Measurements from ENCODE around the gene HNRNPU.

The HNRNPU gene

DNA sequence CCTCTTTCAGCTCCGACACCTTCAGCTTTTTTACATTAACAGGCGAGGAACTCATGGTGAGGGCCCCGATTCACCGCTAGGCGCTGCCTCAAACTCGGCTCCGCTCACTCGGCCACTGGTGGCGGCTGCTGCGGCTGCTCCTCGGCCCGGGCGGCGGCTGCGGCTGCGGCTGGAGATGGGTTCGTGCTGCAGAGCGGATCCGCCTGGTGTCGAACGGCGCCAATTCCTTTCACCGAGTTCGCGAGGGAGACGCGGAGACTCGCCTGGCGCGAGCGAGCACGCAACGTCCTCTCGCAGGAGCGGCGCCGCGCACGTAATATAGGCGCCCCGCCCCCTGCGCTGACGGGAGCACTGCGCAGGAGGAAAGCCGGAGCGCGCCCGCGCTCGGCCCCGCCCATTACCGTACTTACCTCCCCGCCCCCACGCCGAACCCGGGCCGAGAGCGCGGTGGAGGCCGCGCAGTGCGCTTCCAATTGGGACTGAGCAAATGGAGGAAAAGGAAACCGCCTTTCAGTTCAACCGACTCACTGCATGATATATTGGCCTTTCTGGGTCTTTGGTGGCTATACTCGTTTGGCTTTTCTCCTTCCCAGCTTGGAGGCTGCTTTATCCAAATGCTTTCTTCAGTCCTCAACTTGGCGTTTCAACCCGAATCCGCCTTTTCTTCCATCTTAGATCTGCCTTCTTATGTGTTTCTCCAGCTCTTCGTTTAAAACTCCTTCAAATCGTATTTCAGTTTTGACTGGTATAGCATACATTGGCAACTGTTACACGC, at the start of gene HNRNPU:
Gene HNRNPU (minus strand): TSS at position 291 of the 775 bp plus-strand sequence. CDS start 236 bp downstream, at position 55.
- no peaks in the 10 kb centered on the region for H3K27me3 ChIP-seq (ENCODE audit: low read depth)
- DNase-seq (ENCODE audit: low spot score in 2 of 2) = peak; percentile 91 to 96
- in situ Hi-C loops (cut with MboI; ENCODE audit: low sequenced_read_pairs) = loop anchor here (5.0 to 25.0 kb wide), 2 partner anchors 108 to 173 kb away; no protein-coding TSS in a partner anchor
- H3K36me3 ChIP-seq (replicated peaks) = peaks cover 43% of the 10 kb centered on the region
- no peaks in the 10 kb centered on the region for H3K9me3 ChIP-seq
- peaks cover 22% of the 10 kb centered on the region for H3K4me1 ChIP-seq
- H3K4me3 ChIP-seq = peak within 1 kb of the TSS; percentile 95

DNA sequence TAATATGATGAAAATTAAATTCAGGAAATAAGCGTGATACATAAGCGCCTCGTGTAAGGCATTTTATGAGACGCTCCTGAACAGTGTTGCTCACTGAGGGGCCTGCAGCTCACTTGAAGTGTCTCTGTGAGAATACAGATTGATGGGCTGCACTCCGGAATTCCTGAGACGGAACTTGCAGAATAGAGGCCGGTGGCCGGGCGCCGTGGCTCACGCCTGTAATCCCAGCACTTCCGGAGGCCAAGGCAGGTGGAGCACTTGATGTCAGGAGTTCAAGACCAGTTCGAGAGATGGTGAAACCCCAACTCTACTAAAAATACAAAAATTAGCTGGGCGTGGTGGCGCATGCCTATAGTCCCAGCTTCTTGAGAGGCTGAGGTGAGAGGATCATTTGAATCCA, 49.5 kb upstream of the HNRNPU start:
- Histone ChIP-seq H3K27me3 (ENCODE audit: low read depth) (no peaks in the 10 kb centered on the region), H3K4me3 (no peak overlapping the region), H3K4me1 (no peaks in the 10 kb centered on the region), H3K9me3 (no peaks in the 10 kb centered on the region), H3K36me3 (replicated peaks) (no peaks in the 10 kb centered on the region)
- in situ Hi-C loops (cut with MboI; ENCODE audit: low sequenced_read_pairs) = no loop called here
- DNase-seq (ENCODE audit: low spot score in 2 of 2) = no peak

DNA sequence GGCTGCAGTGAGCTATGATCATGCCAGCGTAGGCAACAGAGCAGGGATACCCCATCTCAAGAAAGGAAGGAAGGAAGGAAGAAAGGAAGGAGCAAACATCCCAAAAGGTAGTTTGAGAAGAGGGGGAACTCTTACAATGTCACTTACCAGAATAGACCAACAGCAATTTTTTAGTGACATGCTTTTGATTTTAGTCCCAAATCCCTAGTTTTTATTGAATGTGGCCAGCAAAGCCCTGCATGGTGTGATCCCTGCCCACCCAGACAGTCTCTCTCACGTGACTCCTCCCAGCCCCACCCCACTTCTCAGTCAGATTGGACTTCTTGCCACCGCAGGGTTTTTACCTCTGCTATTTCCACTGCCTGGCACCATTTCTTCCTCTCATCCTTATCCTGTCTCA, 39.8 kb upstream of the HNRNPU start:
- Histone ChIP-seq H3K4me1 (no peaks in the 10 kb centered on the region), H3K36me3 (replicated peaks) (no peaks in the 10 kb centered on the region), H3K27me3 (ENCODE audit: low read depth) (no peaks in the 10 kb centered on the region), H3K9me3 (no peaks in the 10 kb centered on the region), H3K4me3 (no peak overlapping the region)
- in situ Hi-C loops (cut with MboI; ENCODE audit: low sequenced_read_pairs) = no loop called here
- DNase-seq (ENCODE audit: low spot score in 2 of 2) = no peak

DNA sequence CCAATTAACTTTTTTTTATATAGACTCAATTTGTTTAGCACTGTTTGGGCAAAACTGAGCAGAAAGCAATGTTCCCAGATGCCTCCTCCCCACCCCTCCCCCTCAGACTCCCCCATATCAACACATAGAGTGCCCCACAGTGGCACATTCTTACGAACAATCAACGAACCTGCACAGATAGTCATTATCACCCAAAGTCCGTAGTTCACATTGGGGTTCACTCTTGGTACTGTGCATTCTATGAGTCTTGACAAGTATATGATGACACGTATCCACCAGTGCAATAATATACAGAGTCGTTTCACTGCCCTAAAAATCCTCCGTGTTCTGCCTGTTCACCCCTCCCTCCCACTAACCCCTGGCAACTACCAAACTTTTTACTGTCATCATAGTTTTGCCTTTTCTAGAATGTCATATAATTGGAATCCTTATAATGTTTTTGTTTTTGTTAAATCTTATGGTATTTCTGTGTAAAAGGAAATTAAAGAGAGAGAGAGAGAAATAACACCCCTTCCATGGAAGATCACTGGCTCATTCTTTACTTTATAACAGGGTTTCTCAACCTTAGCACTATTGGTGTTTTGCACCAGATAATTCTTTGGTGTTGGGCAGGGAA, 37.2 kb upstream of the HNRNPU start:
- in situ Hi-C loops (cut with MboI; ENCODE audit: low sequenced_read_pairs) = no loop called here
- Histone ChIP-seq H3K9me3 (no peaks in the 10 kb centered on the region), H3K27me3 (ENCODE audit: low read depth) (no peaks in the 10 kb centered on the region), H3K36me3 (replicated peaks) (no peaks in the 10 kb centered on the region), H3K4me1 (no peaks in the 10 kb centered on the region), H3K4me3 (no peak overlapping the region)
- no peak for DNase-seq (ENCODE audit: low spot score in 2 of 2)

DNA sequence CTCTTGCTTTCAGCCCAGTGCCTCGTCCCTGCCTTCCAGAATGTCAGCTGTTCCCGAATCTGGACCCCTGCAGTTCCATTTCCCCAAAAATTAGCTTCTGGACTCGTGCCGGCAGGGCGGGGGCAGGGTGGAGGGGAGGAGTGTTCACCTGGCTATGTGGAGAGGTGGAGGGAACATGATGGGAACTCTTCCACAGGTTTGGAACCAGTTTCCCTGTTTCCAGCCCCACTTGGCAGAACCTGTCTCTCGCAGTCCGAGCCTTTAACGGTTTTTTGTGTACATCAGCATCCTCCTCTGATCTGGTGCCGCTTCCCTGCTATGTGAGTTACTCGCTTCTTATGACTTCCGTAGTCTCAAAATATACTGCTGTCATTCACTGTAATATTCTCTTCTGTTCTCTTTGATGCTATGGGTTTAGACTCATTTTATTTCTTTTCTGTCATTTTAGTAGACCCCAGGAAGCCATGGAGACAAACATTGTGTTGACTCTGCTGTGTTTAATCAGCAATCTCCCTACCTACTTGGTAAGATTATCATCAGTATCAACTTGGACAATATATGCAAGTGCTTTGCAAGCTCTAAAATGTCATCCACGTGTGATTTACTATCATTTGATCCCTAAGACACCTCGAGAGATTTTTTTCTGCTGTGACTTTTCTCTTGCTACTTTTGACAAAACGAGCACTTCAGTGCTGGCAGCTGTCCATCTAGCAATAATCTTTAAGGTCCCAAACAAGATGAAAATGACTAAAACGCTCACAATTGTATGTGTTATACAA, 33.3 kb upstream of the HNRNPU start:
- H3K9me3 ChIP-seq = no peaks in the 10 kb centered on the region
- DNase-seq (ENCODE audit: low spot score in 2 of 2) = no peak
- no peaks in the 10 kb centered on the region for H3K4me1 ChIP-seq
- no peaks in the 10 kb centered on the region for H3K36me3 ChIP-seq (replicated peaks)
- H3K27me3 ChIP-seq (ENCODE audit: low read depth) = no peaks in the 10 kb centered on the region
- in situ Hi-C loops (cut with MboI; ENCODE audit: low sequenced_read_pairs) = no loop called here
- H3K4me3 ChIP-seq = no peak overlapping the region

DNA sequence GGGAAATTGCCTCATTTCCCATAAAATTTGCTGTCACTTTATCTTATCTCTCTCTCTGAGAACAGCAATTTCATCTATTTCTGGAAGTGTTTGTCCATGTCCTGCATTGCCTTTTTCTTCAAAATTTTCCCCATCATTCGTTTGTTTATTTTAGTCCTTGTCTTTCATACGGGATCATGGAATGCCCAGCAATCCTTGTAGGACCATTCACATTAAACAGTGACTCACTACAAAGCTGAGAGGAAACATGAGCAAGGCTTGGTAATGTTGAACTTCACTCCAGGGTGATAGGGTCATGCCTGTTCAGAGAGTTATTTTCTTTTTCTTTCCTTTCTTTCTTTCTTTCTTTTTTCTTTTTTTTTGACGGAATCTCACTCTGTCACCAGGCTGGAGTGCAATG, 32.2 kb upstream of the HNRNPU start:
- in situ Hi-C loops (cut with MboI; ENCODE audit: low sequenced_read_pairs) = no loop called here
- H3K9me3 ChIP-seq = no peaks in the 10 kb centered on the region
- H3K4me1 ChIP-seq = no peaks in the 10 kb centered on the region
- no peaks in the 10 kb centered on the region for H3K27me3 ChIP-seq (ENCODE audit: low read depth)
- no peaks in the 10 kb centered on the region for H3K36me3 ChIP-seq (replicated peaks)
- DNase-seq (ENCODE audit: low spot score in 2 of 2) = no peak
- no peak overlapping the region for H3K4me3 ChIP-seq

DNA sequence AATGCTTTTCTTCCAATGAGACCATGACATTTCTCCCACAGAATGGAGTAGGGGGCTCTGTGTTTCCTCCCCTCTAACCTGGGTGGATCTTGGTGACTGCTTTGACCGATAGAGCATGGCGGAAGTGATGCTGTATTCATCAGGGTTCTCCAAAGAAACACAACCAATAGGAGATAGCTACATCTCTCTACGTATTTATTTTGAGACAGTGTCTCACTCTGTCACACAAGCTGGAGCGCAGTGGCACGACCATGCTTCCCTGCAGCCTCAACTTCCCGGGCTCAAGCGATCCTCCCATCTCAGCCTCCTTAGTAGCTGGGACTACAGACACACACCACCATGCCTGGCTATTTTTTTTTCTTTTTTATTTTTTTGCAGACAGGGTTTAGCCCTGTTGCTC, 29.5 kb upstream of the HNRNPU start:
- no peaks in the 10 kb centered on the region for H3K36me3 ChIP-seq (replicated peaks)
- no peaks in the 10 kb centered on the region for H3K4me1 ChIP-seq
- no peaks in the 10 kb centered on the region for H3K9me3 ChIP-seq
- no peaks in the 10 kb centered on the region for H3K27me3 ChIP-seq (ENCODE audit: low read depth)
- no peak for DNase-seq (ENCODE audit: low spot score in 2 of 2)
- H3K4me3 ChIP-seq = no peak overlapping the region
- in situ Hi-C loops (cut with MboI; ENCODE audit: low sequenced_read_pairs) = no loop called here

DNA sequence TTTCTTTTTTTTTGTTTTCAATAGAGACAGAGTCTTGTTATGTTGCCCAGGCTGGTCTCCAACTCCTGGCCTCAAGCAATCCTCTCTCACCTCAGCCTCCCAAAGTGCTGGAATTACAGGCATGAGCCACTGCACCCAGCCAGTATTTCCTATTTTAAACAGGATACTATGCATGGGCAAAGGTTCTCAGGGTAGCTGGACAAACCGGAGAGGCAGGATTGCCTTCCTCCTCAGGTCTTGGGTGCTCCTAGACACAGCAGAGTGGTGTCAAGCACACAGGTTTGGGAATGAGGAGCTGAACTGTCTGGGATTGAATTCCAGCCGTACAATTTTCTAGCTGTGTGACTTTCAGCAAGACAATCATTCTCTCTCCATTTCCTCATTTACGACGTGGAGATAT, 22.9 kb upstream of the HNRNPU start:
- H3K4me1 ChIP-seq = no peaks in the 10 kb centered on the region
- no peaks in the 10 kb centered on the region for H3K9me3 ChIP-seq
- H3K27me3 ChIP-seq (ENCODE audit: low read depth) = no peaks in the 10 kb centered on the region
- H3K4me3 ChIP-seq = no peak overlapping the region
- no peak for DNase-seq (ENCODE audit: low spot score in 2 of 2)
- in situ Hi-C loops (cut with MboI; ENCODE audit: low sequenced_read_pairs) = no loop called here
- H3K36me3 ChIP-seq (replicated peaks) = no peaks in the 10 kb centered on the region

DNA sequence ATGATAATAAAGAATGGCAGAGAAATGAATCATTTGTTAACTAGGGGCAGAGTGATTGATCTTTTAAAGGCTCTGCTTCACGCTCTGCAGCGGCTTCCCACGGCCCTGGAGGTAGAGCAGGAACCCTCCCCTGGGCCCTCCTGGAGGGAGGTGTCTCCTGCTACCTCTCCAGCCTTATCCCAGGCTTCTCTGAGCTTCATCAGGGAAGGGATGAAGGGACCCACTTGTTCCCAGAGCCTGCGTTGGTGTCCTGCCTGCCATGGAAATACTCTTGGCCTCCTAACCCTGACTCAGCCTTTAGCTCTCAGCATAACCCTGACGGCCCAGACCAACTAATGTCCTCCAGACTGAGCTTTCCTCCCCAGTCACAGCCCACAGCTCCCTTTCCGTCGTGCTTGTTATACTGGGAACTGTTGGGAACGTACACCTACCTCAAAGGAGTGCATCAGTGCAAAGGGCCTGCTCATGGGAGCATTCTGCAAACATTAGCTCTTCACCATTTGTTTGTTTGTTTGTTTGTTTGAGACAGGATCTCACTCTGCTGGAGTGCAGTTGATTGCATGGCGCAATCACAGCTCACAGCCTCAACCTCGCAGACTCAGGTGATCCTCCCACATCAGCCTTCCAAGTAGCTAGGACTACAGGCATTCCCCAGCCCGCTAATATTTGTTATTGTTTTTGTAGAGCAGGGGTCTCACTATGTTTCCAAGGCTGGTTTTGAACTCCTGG, 17.4 kb upstream of the HNRNPU start:
- Histone ChIP-seq H3K4me1 (no peaks in the 10 kb centered on the region), H3K27me3 (ENCODE audit: low read depth) (no peaks in the 10 kb centered on the region), H3K4me3 (no peak overlapping the region), H3K36me3 (replicated peaks) (no peaks in the 10 kb centered on the region), H3K9me3 (no peaks in the 10 kb centered on the region)
- no peak for DNase-seq (ENCODE audit: low spot score in 2 of 2)
- in situ Hi-C loops (cut with MboI; ENCODE audit: low sequenced_read_pairs) = no loop called here

DNA sequence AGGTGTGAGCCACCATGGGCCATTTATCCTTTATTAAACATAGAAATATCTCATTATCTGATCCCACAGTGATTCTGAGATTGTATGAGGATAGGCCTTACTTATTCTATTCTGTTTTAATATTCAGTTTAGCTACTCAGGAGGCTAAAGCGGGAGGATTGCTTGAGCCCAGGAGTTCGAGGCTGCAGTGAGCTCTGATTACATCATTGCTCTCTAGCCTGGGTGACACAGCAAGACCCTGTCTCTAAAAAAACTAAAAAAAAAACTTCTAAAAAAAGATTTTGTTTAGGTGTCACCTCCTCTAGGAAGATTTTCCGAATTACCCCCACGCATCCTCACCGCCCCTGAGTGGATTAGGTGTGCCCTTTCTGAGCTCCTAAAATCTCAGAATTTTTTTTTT, 14.3 kb upstream of the HNRNPU start:
- Histone ChIP-seq H3K36me3 (replicated peaks) (no peaks in the 10 kb centered on the region), H3K27me3 (ENCODE audit: low read depth) (no peaks in the 10 kb centered on the region), H3K9me3 (no peaks in the 10 kb centered on the region), H3K4me1 (no peaks in the 10 kb centered on the region; the same call in 1 of the 2 replicates), H3K4me3 (no peak overlapping the region)
- in situ Hi-C loops (cut with MboI; ENCODE audit: low sequenced_read_pairs) = no loop called here
- no peak for DNase-seq (ENCODE audit: low spot score in 2 of 2)

DNA sequence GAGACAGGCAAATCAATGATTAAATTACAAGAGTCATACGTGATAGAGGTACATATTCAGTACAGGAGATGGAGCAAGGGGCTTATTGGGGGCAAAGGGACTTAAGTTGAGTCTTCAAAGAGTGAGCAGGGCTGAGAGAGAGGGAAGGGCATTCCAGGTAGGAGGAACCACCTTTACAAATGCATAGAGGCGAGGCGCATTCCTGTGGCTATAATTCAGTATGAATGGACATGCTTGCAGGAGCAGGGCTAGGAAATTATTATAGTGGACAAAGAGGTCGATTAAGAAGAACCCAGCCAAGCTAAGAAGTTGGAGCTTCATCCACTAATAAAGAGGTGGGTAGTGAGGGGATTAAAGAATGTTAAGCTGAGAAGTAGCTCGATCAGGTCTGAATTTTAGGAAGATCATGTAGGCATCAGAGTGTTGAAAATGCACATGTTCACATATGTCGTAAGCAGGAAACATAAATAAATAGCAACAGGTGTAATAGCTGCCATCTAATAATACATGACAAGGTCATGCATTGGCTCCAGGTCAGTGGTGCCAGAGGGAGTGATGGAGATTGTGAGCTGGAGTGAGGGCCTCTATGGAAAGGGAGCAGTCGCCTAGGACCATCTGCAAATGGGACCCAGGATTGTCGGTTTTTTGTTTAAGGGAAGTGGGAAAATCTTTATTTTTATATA, 12.0 kb upstream of the HNRNPU start:
- Histone ChIP-seq H3K9me3 (no peaks in the 10 kb centered on the region), H3K4me3 (no peak overlapping the region), H3K4me1 (no peaks in the 10 kb centered on the region; the same call in 1 of the 2 replicates), H3K27me3 (ENCODE audit: low read depth) (no peaks in the 10 kb centered on the region), H3K36me3 (replicated peaks) (no peaks in the 10 kb centered on the region)
- DNase-seq (ENCODE audit: low spot score in 2 of 2) = no peak
- in situ Hi-C loops (cut with MboI; ENCODE audit: low sequenced_read_pairs) = no loop called here

DNA sequence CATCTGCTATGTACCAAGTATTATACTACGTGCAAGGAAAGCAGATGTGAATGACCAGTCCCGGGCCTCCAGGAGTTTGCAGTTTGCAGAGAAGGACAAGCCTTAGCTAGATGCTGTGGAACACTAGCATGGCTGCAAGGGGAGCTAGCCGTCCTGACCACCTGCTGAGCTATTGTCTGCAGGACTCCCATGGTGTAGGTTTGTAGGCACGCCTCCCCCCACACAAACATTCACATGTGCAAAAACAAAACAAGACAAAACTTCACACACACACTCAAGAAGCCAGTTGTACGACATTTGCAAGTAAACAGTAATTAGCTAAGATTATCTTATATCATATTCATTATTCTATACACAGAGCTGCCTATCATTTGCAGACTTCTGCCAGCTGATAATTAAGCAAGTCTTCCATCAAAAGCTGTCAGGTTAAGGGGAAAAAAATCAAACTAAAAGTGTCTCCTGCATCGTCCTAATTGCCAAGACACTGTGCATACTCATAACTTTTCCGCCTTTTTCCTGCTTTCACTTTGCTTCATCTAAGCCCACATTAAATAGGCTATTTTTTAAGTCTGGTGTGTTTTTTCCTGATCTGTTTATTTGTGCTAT, 10.7 kb upstream of the HNRNPU start:
- no peaks in the 10 kb centered on the region for H3K9me3 ChIP-seq
- no peaks in the 10 kb centered on the region for H3K36me3 ChIP-seq (replicated peaks)
- H3K27me3 ChIP-seq (ENCODE audit: low read depth) = no peaks in the 10 kb centered on the region
- peak in 1 of 2 experiments; percentile 48 for DNase-seq (ENCODE audit: low spot score in 2 of 2)
- in situ Hi-C loops (cut with MboI; ENCODE audit: low sequenced_read_pairs) = loop anchor here (25.0 kb wide), 1 partner anchor 162 kb away; no protein-coding TSS in a partner anchor
- H3K4me1 ChIP-seq = no peaks in the 10 kb centered on the region; the same call in 1 of the 2 replicates
- H3K4me3 ChIP-seq = no peak overlapping the region

DNA sequence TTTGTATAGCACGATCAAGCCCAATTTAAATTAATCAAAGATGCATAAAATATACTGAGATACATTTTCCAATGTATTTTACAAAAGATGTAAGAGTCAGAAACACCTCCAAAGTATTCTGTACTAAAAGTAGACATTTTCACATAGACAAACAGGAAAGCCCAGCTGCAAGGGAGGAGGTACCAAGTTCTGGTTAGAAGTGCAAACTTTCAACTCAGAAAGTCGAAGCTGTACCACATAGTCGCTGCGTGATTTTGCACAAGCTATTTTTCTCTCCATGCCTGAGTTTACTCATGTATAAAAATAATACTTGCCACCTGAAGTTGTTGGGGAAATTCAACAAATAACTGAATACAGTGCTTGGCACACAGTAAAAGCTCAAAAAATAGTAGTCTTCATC, 5.6 kb upstream of the HNRNPU start:
- Histone ChIP-seq H3K4me3 (no peak overlapping the region), H3K9me3 (no peaks in the 10 kb centered on the region), H3K27me3 (ENCODE audit: low read depth) (no peaks in the 10 kb centered on the region), H3K36me3 (replicated peaks) (no peaks in the 10 kb centered on the region), H3K4me1 (peaks cover 6% of the 10 kb centered on the region)
- no peak for DNase-seq (ENCODE audit: low spot score in 2 of 2)
- in situ Hi-C loops (cut with MboI; ENCODE audit: low sequenced_read_pairs) = loop anchor here (25.0 kb wide), 1 partner anchor 167 kb away; no protein-coding TSS in a partner anchor

Data from HAP-1 (cell line).